NCI-H128 (cell line): Measurements from ENCODE around the gene USF1.
"Not testable (repeated sequence)": the region's sequence is repeated elsewhere in the genome, so short reads cannot be mapped to it uniquely, and the experiment has no call there.

Source experiments
- DNase-seq: peaks from one replicate; lab custom pipeline; 2025; ENCODE audit not compliant: unreplicated experiment; lab: John Stamatoyannopoulos, UW

Gene USF1

GRCh38 chr1:161048949-161049722, 3.4 kb upstream of the USF1 start:
- no peak for DNase-seq

DNA sequence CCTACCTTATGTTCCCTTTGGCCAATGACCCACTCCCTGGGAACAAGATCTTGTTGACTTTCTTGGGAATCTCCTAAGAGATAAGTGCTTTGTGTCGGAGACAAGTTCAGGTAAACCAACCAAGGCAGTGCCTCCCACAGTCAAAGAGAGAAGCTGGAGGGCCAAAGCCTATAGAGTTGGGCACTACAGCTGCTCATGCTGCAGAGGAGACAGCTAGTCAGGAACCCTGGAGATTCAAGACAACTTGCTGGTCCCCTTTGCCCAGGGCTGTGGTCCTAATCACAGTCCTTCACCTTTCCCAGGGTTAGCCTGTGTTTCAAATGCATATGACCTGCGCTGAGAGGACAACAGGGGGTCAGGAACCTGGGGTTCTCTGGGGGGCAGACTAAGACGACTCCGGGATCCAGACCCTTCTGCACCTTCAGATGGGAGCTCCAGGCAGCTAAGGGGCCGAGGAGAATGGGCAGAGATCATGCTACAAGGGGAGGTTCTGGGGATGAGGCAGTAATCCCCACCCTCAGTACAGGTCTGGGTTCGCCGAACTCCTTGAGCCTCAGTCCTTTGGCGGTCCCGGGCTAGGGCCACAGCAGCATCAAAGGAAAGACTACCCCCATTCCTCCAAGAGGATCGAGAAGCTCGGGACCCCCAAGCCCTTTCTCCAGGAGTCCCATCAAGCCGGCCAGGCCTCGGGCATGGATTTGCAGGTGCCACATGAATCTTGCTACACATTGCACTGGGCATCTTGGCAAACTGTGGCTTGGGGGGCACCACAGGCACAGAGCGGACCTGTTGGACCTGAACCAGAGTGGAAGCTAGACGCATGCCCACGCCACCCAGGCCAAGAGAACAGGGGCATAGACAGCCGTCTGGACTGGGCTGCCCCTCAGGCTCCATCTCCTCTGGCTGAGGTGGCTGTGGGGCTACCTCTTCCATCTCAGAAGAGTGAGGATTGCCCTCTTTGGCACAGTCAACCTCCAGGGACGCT, 2.0 kb upstream of the USF1 start:
- no peak for DNase-seq

GRCh38 chr1:161046605-161047228, 940 bp upstream of the USF1 start:
- no peak for DNase-seq

- peak; percentile 23 for DNase-seq
These were observed 655 bp downstream of the USF1 start for GRCh38 chr1:161044908-161045735.

- DNase-seq, result no peak
These were observed 1.3 kb downstream of the USF1 start for GRCh38 chr1:161044535-161044907.

DNA sequence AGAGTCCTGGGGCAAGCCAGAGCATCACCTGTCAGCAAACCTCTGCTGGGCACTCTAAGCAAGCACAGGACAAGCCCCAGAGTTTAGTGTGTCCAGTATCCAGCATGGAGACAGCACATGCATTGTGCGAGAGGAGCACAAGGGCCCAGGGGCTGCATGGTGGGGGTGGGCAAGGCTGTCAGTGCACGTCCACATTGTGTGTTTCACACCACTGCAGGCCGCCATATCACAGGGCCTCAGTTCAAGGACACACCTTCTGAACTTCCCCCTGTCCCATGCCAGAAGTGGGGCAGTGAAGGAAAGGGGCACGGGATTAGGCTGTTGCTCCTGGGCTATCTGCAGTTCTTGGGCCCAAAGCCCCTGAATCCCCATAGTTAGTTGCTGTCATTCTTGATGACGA, 6.2 kb downstream of the USF1 start:
- no peak for DNase-seq

DNA sequence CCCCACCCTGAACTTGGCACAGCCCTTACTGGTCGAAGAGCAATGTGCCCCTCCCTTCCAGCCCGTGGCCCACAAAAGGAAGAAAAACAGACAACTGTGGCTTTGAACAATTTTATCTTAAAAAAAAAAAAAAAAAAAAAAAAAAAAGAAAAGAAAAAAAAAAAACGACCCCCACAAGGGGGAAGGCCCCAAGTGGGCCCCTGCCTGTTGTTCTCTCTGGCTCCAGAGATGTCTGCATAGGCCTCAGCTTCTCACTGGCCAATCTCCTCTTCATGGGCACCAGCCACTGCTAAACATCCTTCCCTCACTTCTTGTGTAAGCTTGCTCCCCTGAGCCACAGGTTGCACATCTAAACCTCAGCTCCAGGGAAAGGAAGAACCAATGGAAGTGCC, 6.6 kb downstream of the USF1 start:
- no peak for DNase-seq

GRCh38 chr1:161038523-161039153, 7.1 kb downstream of the USF1 start, which contains the start of gene TSTD1:
Gene TSTD1, minus strand, starts transcription at chr1:161038964. Its CDS starts 75 bp downstream, at chr1:161038889.
- DNase-seq, result peak; percentile 79

DNA sequence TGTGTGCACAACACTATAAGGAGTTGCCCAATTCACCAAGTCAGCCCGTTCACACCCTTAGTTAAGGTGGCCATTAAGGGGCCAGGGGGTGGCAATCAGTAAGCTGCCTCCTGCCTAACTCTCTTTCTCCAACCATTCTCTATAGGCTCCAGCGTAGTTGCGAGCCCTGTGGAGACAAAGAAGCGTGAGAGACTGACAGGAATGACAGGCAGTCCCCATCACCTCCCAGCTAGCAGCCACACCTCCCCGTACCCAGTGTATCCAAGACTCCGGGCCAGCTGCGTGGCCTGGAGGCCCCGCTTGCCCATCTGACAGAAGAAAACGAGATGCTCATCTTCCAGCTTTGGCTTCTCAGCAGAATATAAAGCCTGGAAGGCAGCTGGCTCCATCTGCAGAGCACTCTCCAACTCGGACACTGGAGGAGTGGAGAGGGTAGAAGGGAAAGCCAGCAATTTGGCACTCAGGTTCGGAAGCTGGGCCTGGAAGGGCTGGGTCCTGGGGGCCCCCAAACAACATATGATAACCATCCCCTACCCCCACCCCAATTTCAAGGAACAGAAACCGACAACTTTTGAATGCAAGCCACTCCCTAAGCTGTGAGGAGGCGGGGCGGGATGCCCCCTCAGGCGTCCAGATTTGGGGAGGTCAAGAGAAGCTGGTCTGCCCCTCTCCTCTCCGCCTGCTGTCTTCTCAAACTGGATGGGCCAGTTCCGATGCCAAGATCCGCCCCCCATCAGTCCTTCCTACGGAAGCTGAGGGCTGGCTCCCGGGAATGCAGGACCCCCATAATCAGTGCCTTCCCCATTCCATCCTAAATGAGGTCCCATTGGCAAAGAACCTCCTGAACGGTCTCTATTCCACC, 7.9 kb downstream of the USF1 start:
- DNase-seq, result no peak

- DNase-seq, result no peak
These were observed 12.0 kb downstream of the USF1 start for GRCh38 chr1:161033751-161034150.

GRCh38 chr1:161032409-161032808, 13.4 kb downstream of the USF1 start:
- no peak for DNase-seq

DNA sequence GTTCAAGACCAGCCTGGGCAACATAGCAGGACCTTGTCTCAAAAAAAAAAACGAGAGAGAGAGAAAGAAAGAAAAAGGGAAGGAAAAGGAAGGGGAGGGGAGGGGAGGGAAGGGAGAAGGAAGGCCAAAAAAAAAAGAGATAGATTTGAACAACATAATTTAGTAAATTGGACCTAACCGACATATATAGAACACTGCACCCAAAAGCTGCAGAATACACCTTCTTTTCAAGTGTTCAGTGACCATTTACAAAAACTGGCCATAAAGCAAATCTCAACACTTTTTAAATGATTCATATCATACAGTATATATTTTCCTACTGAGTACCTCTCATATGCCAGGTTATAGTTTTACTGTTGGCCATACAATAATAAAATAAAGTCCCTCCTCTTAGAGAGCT, 13.9 kb downstream of the USF1 start:
- DNase-seq, result no peak

DNA sequence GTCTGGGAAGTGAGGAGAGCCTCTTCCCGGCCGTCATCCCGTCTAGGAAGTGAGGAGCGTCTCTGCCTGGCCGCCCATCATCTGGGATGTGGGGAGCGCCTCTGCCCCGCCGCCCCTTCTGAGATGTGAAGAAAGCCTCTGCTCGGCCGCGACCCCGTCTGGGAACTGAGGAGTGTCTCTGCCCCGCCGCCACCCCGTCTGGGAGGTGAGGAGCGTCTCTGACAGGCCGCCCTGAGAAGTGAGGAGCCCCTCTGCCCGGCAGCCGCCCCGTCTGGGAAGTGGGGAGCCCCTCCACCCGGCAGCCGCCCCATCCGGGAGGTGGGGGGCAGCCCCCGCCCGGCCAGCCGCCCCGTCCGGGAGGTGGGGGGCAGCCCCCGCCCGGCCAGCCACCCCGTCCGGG, 16.3 kb downstream of the USF1 start:
- DNase-seq, result not testable (repeated sequence)

DNA sequence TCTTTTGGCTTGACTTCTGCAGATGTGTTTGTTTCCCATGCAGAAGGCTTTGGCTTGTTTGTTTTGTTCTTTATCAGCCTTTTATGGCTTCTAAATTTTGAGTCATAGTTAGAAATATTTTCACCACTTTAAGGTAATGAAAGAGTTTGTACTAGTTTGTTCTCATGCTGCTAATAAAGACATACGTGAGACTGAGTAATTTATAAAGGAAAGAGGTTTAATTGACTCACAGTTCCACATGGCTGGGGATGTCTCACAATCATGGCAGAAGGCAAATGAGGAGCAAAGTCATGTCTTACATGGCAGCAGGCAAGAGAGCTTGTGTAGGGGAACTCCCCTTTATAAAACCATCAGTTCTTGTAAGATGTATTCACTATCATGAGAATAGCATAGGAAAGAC, 18.8 kb downstream of the USF1 start:
- DNase-seq, result not testable (repeated sequence)

- DNase-seq, result not testable (repeated sequence)
These were observed 23.3 kb downstream of the USF1 start for GRCh38 chr1:161022432-161022831.

DNA sequence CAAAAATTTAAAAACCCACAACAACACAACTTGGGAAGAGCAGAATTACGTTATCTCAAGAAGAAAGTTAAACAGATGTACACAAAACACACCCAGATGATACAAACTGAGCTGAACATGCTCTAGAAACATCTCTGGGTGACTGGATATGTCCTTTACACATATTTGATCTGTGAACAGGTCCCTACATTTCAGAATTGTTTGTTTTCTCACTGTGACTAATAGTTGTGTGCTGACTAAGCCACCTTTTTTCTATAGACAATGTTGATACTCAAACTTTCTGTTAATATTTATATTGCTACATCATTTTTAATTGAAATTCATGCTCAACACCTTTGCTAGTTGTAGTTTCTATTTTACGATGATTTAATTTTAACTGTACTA, 23.8 kb downstream of the USF1 start:
- DNase-seq, result no peak

GRCh38 chr1:161021165-161021969, 24.4 kb downstream of the USF1 start:
- peak; percentile 98 for DNase-seq

- peak; percentile 67 for DNase-seq
These were observed 25.1 kb downstream of the USF1 start, which contains the start of gene F11R for GRCh38 chr1:161020509-161021164. Gene F11R, minus strand, starts transcription at chr1:161021152. Its CDS starts 79 bp downstream, at chr1:161021073.
